Activated naive CD8-positive, alpha-beta T cell treated with anti-CD3 and anti-CD28 coated beads, Interleukin-2, amount 50 U/mL, for 24 hours (primary cell): ENCODE measurements around the gene USP38.
"Not testable (repeated sequence)": the region's sequence is repeated elsewhere in the genome, so short reads cannot be mapped to it uniquely, and the experiment has no call there.

Experiments
- ATAC-seq: fragments of 150-1000 bp; cut with Tn5 transposase; one replicate; pipeline ENCODE4 v1.10.0; 2021
- DNase-seq: peaks from one replicate; pipeline ENCODE4 v3.0.0; 2021
- H3K27ac Mint-ChIP-seq: one replicate; pipeline ENCODE4 v1.8.0; 2021; ENCODE audit warnings: mild to moderate bottlenecking, mixed read lengths
- H3K27me3 Mint-ChIP-seq: one replicate; pipeline ENCODE4 v1.8.0; 2021; ENCODE audit warnings: mixed read lengths
- H3K36me3 Mint-ChIP-seq: one replicate; pipeline ENCODE4 v1.8.0; 2021; ENCODE audit warnings: low read depth, mixed read lengths
- H3K4me1 Mint-ChIP-seq: one replicate; pipeline ENCODE4 v1.8.0; 2021; ENCODE audit warnings: mixed read lengths
- H3K4me3 Mint-ChIP-seq: one replicate; pipeline ENCODE4 v1.8.0; 2021; ENCODE audit warnings: mild to moderate bottlenecking, moderate library complexity, mixed read lengths
- H3K9me3 Mint-ChIP-seq: one replicate; pipeline ENCODE4 v1.8.0; 2021; ENCODE audit warnings: mixed read lengths

The USP38 gene, protein sequence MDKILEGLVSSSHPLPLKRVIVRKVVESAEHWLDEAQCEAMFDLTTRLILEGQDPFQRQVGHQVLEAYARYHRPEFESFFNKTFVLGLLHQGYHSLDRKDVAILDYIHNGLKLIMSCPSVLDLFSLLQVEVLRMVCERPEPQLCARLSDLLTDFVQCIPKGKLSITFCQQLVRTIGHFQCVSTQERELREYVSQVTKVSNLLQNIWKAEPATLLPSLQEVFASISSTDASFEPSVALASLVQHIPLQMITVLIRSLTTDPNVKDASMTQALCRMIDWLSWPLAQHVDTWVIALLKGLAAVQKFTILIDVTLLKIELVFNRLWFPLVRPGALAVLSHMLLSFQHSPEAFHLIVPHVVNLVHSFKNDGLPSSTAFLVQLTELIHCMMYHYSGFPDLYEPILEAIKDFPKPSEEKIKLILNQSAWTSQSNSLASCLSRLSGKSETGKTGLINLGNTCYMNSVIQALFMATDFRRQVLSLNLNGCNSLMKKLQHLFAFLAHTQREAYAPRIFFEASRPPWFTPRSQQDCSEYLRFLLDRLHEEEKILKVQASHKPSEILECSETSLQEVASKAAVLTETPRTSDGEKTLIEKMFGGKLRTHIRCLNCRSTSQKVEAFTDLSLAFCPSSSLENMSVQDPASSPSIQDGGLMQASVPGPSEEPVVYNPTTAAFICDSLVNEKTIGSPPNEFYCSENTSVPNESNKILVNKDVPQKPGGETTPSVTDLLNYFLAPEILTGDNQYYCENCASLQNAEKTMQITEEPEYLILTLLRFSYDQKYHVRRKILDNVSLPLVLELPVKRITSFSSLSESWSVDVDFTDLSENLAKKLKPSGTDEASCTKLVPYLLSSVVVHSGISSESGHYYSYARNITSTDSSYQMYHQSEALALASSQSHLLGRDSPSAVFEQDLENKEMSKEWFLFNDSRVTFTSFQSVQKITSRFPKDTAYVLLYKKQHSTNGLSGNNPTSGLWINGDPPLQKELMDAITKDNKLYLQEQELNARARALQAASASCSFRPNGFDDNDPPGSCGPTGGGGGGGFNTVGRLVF

DNA sequence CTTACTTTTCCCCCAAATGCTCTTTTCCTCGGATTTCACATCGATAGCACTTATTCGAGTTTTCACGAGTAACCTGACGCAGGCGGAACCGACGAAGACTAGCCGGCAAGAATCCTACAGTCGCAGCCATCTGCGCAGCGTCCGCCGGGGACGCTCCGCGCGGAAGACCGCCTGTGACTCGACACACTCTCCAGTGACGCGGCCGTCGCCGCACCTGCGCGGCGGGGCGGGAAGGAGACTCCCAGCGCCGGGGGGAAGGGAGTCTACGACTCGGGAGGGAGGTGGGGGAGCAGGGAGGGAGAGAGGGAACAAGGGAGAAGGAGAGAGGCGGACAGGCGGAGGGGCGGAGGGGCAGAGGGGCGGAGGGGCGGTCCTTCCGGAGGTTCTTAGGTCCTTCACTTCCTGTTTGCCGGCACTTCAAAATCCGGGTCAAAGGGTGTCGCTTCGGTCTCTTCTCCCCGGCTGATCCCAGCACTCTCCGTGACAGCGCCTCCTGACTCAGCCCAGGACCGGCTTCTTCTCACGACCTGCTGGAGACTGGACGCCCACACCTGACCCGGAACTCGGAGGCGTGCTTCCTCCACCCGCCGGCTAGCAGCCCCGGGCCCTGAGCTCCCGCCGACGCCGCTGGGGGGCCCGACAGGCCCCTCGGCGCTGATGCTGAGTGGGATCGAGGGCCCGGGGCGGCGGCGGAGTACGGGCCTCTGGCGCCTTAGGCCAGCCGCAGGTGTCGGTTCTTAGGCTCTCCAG is at the start of gene USP38:
Gene USP38, plus strand, starts transcription at position 415 of the 750 bp plus-strand sequence. CDS start 534 bp downstream, outside the sequence.
- peaks cover 28% of the 10 kb centered on the region for H3K36me3 Mint-ChIP-seq
- H3K27ac Mint-ChIP-seq = peak within 1 kb of the TSS; percentile 96
- no peaks in the 10 kb centered on the region for H3K27me3 Mint-ChIP-seq
- peak within 1 kb of the TSS; percentile 89 for H3K4me3 Mint-ChIP-seq
- DNase-seq (peak; percentile 86), ATAC-seq (peak; percentile 92)
- no peaks in the 10 kb centered on the region for H3K9me3 Mint-ChIP-seq
- peaks cover 39% of the 10 kb centered on the region for H3K4me1 Mint-ChIP-seq

DNA sequence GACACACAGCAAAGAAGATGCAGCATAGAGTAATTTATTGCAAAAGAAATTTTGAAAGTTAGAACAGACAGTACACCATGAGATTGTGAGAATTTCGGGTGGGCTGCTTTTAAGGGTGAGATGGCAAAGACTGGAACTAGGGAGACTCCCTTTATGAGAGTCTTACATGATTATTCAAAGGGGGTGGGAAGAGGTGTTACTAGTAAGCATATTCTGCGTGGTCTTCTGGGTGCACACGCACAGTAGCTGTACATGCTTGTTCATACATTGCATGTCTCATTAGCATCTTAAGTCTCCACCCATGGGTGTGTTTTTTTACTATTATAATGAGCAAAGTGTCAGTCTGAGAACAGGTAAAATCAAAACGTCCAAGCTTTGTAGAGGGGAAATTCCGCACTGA is 49.4 kb upstream of the USP38 start:
- Mint-ChIP-seq H3K4me1 (no peaks in the 10 kb centered on the region), H3K36me3 (no peaks in the 10 kb centered on the region)

GRCh38 chr4:143140696-143141095 is 44.0 kb upstream of the USP38 start:
- DNase-seq = no peak
- Mint-ChIP-seq H3K27ac (no peak overlapping the region), H3K4me3 (no peak overlapping the region), H3K36me3 (no peaks in the 10 kb centered on the region), H3K9me3 (peaks cover 19% of the 10 kb centered on the region), H3K4me1 (no peaks in the 10 kb centered on the region), H3K27me3 (peaks cover 5% of the 10 kb centered on the region)
- no peak for ATAC-seq

More for the DNA sequence above, 49.4 kb upstream of the USP38 start:
- Mint-ChIP-seq H3K27ac (no peak overlapping the region), H3K4me3 (no peak overlapping the region), H3K27me3 (no peaks in the 10 kb centered on the region), H3K9me3 (no peaks in the 10 kb centered on the region)
- no peak for ATAC-seq
- no peak for DNase-seq

DNA sequence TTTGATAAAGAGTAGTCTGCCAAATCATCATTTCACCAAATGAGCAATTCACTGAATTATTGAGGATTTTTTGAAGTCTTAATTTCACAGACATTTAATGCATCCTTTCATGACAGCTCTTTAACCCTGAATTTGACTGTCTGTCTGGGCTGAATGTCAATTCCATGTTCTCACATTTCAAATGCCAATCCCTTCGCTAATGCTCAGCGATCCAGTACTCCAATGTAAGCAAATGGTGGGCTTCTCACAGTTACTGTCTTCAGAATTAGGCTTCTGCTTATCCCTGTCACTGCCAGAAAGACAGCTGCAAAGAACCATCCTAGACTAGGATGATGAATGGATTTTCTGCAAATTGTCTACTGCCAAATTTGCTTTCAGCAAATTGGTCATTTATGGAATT is 36.2 kb upstream of the USP38 start:
- H3K4me3 Mint-ChIP-seq = no peak overlapping the region
- ATAC-seq (no peak), DNase-seq (no peak)
- no peak overlapping the region for H3K27ac Mint-ChIP-seq
- peaks cover 1% of the 10 kb centered on the region for H3K36me3 Mint-ChIP-seq
- H3K4me1 Mint-ChIP-seq = no peaks in the 10 kb centered on the region
- H3K27me3 Mint-ChIP-seq = peaks cover 3% of the 10 kb centered on the region
- peaks cover 42% of the 10 kb centered on the region for H3K9me3 Mint-ChIP-seq

- H3K36me3 Mint-ChIP-seq = peaks cover 4% of the 10 kb centered on the region
- no peaks in the 10 kb centered on the region for H3K27me3 Mint-ChIP-seq
Measured at GRCh38 chr4:143156853-143157252, 27.9 kb upstream of the USP38 start.

DNA sequence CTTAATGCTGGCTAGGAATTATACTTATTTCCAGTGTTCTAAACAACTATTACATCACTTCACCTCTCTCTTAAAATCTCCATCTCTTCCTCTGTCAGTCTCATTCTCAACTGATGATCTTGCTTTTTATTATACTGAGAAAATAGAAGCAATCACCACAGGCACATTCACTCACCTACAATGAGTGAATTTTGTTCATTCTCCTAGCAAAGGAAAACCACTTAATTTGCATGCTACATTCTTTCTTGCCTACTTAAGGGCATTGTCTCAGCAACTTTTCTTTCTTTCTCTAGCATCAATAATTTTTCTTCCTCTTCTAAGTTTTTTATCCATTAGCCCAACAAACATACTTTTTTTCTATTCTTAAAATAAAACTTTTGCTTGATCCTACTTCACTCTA is 21.1 kb upstream of the USP38 start:
- no peak for DNase-seq
- peaks cover 4% of the 10 kb centered on the region for H3K9me3 Mint-ChIP-seq
- H3K4me3 Mint-ChIP-seq = no peak overlapping the region
- H3K27ac Mint-ChIP-seq = no peak overlapping the region
- H3K27me3 Mint-ChIP-seq = no peaks in the 10 kb centered on the region
- H3K4me1 Mint-ChIP-seq = no peaks in the 10 kb centered on the region
- no peak for ATAC-seq
- peaks cover 7% of the 10 kb centered on the region for H3K36me3 Mint-ChIP-seq

More at GRCh38 chr4:143156853-143157252, 27.9 kb upstream of the USP38 start:
- ATAC-seq (no peak), DNase-seq (no peak)
- Mint-ChIP-seq H3K27ac (no peak overlapping the region), H3K4me3 (no peak overlapping the region), H3K4me1 (no peaks in the 10 kb centered on the region), H3K9me3 (peaks cover 43% of the 10 kb centered on the region)

GRCh38 chr4:143166722-143167121 is 18.0 kb upstream of the USP38 start:
- H3K27me3 Mint-ChIP-seq = not testable (repeated sequence)

GRCh38 chr4:143178923-143179322 is 5.8 kb upstream of the USP38 start:
- H3K27ac Mint-ChIP-seq = no peak overlapping the region
- peaks cover 13% of the 10 kb centered on the region for H3K36me3 Mint-ChIP-seq
- DNase-seq = no peak
- ATAC-seq = no peak
- peaks cover 13% of the 10 kb centered on the region for H3K4me1 Mint-ChIP-seq
- H3K9me3 Mint-ChIP-seq = peaks cover 25% of the 10 kb centered on the region
- no peaks in the 10 kb centered on the region for H3K27me3 Mint-ChIP-seq
- no peak overlapping the region for H3K4me3 Mint-ChIP-seq

More at GRCh38 chr4:143166722-143167121, 18.0 kb upstream of the USP38 start:
- H3K4me1 Mint-ChIP-seq, H3K27ac Mint-ChIP-seq, H3K4me3 Mint-ChIP-seq, DNase-seq, ATAC-seq, H3K9me3 Mint-ChIP-seq: not testable (repeated sequence)
- H3K36me3 Mint-ChIP-seq = peaks cover 11% of the 10 kb centered on the region

- H3K36me3 Mint-ChIP-seq = peaks cover 20% of the 10 kb centered on the region
- no peak for ATAC-seq
- peaks cover 28% of the 10 kb centered on the region for H3K4me1 Mint-ChIP-seq
- peak overlapping the region; percentile 96 for H3K27ac Mint-ChIP-seq
- H3K27me3 Mint-ChIP-seq = no peaks in the 10 kb centered on the region
- H3K9me3 Mint-ChIP-seq = no peaks in the 10 kb centered on the region
- peak overlapping the region; percentile 89 for H3K4me3 Mint-ChIP-seq
- no peak for DNase-seq
Measured at GRCh38 chr4:143183513-143184216, 1.1 kb upstream of the USP38 start.

DNA sequence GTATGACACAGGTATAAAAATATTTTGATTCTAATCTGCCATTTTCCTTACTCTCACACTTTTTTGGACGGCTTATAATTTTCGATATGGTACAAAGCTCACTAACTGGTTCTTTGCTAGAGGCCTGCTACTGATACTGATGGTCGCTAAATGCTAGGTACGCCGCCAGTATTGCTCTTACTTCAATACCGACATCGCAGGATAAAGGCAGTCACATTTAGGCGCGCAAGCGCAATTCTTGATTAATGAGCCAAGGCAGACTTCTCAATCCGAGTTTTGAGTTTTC is 557 bp upstream of the USP38 start:
- Mint-ChIP-seq H3K27ac (peak overlapping the region; percentile 96), H3K4me3 (peak overlapping the region; percentile 89), H3K36me3 (peaks cover 23% of the 10 kb centered on the region), H3K27me3 (no peaks in the 10 kb centered on the region), H3K9me3 (no peaks in the 10 kb centered on the region), H3K4me1 (peaks cover 33% of the 10 kb centered on the region)
- DNase-seq = no peak
- ATAC-seq = peak; percentile 13

DNA sequence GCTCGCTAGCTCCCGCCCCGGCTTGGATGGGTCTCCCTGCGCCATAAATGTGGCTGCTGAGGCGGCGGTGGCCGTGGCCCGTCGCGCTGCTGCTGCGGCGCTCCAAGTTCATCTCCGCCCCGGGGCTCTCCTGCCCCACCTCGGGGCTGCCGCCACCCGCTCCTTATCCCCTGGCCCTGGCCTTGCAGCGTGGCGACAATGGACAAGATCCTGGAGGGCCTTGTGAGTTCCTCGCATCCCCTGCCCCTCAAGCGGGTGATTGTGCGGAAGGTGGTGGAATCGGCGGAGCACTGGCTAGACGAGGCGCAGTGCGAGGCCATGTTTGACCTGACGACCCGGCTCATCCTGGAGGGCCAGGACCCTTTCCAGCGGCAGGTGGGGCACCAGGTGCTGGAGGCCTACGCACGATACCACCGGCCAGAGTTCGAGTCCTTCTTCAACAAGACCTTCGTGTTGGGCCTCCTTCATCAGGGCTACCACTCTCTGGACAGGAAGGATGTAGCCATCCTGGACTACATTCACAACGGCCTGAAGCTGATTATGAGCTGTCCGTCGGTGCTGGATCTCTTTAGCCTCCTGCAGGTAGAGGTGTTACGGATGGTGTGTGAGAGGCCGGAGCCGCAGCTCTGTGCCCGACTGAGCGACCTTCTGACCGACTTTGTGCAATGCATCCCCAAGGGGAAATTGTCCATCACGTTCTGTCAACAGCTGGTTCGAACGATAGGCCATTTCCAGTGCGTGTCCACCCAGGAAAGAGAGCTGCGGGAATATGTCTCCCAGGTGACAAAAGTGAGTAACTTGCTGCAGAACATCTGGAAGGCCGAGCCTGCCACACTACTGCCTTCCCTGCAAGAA is 763 bp downstream of the USP38 start:
- H3K36me3 Mint-ChIP-seq = peaks cover 34% of the 10 kb centered on the region
- DNase-seq (no peak), ATAC-seq (peak; percentile 4)
- H3K9me3 Mint-ChIP-seq = no peaks in the 10 kb centered on the region
- H3K27ac Mint-ChIP-seq = peak overlapping the region; percentile 92
- peaks cover 47% of the 10 kb centered on the region for H3K4me1 Mint-ChIP-seq
- peak overlapping the region; percentile 89 for H3K4me3 Mint-ChIP-seq
- no peaks in the 10 kb centered on the region for H3K27me3 Mint-ChIP-seq

GRCh38 chr4:143186212-143186611 is 1.5 kb downstream of the USP38 start:
- Mint-ChIP-seq H3K4me1 (peaks cover 53% of the 10 kb centered on the region), H3K9me3 (no peaks in the 10 kb centered on the region), H3K27ac (peak overlapping the region; percentile 92), H3K4me3 (peak overlapping the region; percentile 89), H3K36me3 (peaks cover 41% of the 10 kb centered on the region), H3K27me3 (no peaks in the 10 kb centered on the region)
- ATAC-seq (no peak), DNase-seq (no peak)

DNA sequence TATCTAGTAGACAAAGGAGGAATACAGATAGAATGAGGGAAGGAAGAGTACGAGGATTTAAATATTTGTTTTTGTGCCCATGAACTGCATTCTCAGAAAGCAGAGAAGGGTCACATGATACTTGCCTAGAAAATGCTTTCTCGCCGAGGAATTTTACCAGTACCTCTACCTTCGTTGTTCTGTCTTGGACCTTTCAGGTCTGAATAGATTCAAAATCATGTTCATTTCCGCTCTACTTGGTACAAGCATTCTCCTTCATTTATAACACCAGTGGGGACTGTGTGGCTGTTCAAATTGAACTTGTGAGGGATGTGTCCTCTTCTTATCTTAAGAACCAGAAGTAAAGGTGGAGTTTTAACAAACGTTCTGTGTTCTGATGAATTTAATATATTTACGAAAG is 1.9 kb downstream of the USP38 start:
- no peaks in the 10 kb centered on the region for H3K9me3 Mint-ChIP-seq
- no peak for DNase-seq
- no peak for ATAC-seq
- peaks cover 42% of the 10 kb centered on the region for H3K36me3 Mint-ChIP-seq
- H3K4me3 Mint-ChIP-seq = peak overlapping the region; percentile 89
- H3K27me3 Mint-ChIP-seq = no peaks in the 10 kb centered on the region
- peaks cover 53% of the 10 kb centered on the region for H3K4me1 Mint-ChIP-seq
- H3K27ac Mint-ChIP-seq = peak overlapping the region; percentile 92
